GM18517 (cell line): ENCODE results near the gene STX16.
"Not testable (repeated sequence)": the region's sequence is repeated elsewhere in the genome, so short reads cannot be mapped to it uniquely, and the experiment has no call there.

Experiments used
- ATAC-seq: cut with Tn5 transposase; IDR thresholded peaks from one replicate; pipeline ENCODE4 v1.9.1; 2021; ENCODE audit warnings: mild to moderate bottlenecking, moderate library complexity; ENCODE audit not compliant: unreplicated experiment

STX16 gene

DNA sequence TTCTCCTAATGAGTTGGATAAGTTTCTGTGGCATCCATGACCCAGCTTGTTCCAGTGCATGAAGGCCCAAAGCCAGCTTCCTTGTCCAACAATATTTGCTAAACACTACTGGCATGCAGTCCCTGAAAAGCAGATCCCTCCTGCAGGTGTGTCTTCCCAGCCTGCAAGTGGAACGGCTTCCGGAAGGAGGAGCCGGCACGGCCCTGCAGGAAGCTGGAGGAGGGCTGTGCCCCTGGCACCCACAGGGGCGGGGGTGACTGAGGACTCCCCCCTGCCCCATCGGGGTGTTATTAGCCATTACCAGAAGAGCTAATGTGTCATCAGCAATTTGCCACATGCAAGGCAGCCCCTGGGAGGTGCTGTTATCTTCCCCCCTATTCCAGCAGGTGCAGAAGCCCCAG is 68.9 kb downstream of the STX16 start:
- no peak for ATAC-seq

GRCh38 chr20:58720890-58721289 is 69.8 kb downstream of the STX16 start:
- no peak for ATAC-seq

- ATAC-seq, result no peak
Observed at GRCh38 chr20:58721951-58722778, 71.1 kb downstream of the STX16 start.

- ATAC-seq, result no peak
Observed at GRCh38 chr20:58722877-58723627, 72.0 kb downstream of the STX16 start.

DNA sequence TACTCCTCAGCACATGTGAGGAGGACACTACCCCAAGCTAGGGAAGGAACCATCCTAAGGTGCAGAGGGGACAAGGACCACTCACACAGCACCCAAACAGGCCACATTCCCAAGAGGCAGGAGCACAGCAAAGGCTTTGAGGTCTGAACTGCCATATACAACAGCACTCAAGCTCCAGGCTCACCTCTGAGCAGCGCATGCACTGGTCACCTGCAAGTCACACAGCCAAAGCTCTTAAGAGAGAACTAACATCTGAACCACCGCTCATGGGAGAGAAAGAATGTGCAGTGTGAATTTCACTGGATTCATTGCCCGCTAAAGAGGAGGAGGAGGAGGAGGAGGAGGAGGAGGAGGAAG is 72.5 kb downstream of the STX16 start:
- ATAC-seq, result no peak

- ATAC-seq, result not testable (repeated sequence)
Observed at GRCh38 chr20:58726156-58726555, 75.1 kb downstream of the STX16 start.
